Endodermal cell (in vitro differentiated cells): Measurements from ENCODE around the gene TMOD1. TPM values are rescaled to one million over a fixed set of nuclear protein-coding genes. Genes with fewer than 3 reads are reported as not detected.

Experiments
- DNase-seq: peaks from one replicate; pipeline ENCODE4 v3.0.0-alpha.2; 2017
- H3K27ac ChIP-seq: 2 replicates; pipeline ENCODE4 v1.5.1; 2013; ENCODE audit warnings: mild to moderate bottlenecking, low read depth, low read length, moderate library complexity
- H3K27me3 ChIP-seq: 2 replicates; pipeline ENCODE4 v1.6.1; 2013; ENCODE audit warnings: mild to moderate bottlenecking, low read length, moderate library complexity; ENCODE audit not compliant: insufficient read depth, control insufficient read depth, poor library complexity, severe bottlenecking
- H3K36me3 ChIP-seq: 2 replicates; pipeline ENCODE4 v1.7.0; 2013; ENCODE audit warnings: mild to moderate bottlenecking, low read length, moderate library complexity; ENCODE audit not compliant: control insufficient read depth, insufficient read depth
- H3K4me1 ChIP-seq: one replicate; pipeline ENCODE4 v1.7.0; 2013; ENCODE audit warnings: low read length; ENCODE audit not compliant: control insufficient read depth, insufficient read depth
- H3K4me3 ChIP-seq: 2 replicates; pipeline ENCODE4 v1.5.1; 2013; ENCODE audit warnings: mild to moderate bottlenecking, low read length, moderate library complexity
- H3K9ac ChIP-seq: 2 replicates; pipeline ENCODE4 v1.6.1; 2013; ENCODE audit warnings: mild to moderate bottlenecking, low read length, moderate library complexity; ENCODE audit not compliant: poor library complexity, severe bottlenecking; ENCODE audit errors: extremely low read depth
- H3K9me3 ChIP-seq: 2 replicates; pipeline ENCODE4 v1.6.1; 2013; ENCODE audit warnings: mild to moderate bottlenecking, low read length, moderate library complexity; ENCODE audit not compliant: control insufficient read depth
- H3K27ac Mint-ChIP-seq: 2 replicates; pipeline ENCODE4 v1.8.0; 2020; ENCODE audit warnings: mixed read lengths
- H3K27me3 Mint-ChIP-seq: 2 replicates; pipeline ENCODE4 v1.8.0; 2021; ENCODE audit warnings: mild to moderate bottlenecking, mixed read lengths; ENCODE audit not compliant: insufficient read depth
- H3K36me3 Mint-ChIP-seq: 2 replicates; pipeline ENCODE4 v1.8.0; 2020; ENCODE audit warnings: low read depth, mixed read lengths
- H3K4me1 Mint-ChIP-seq: 2 replicates; pipeline ENCODE4 v1.8.0; 2020; ENCODE audit warnings: mixed read lengths
- H3K4me3 Mint-ChIP-seq: 2 replicates; pipeline ENCODE4 v1.8.0; 2020; ENCODE audit warnings: mild to moderate bottlenecking, moderate library complexity, mixed read lengths
- H3K9me3 Mint-ChIP-seq: 2 replicates; pipeline ENCODE4 v1.8.0; 2020; ENCODE audit warnings: mild to moderate bottlenecking, mixed read lengths
- CTCF ChIP-seq: fragments of 200-600 bp; sonication (generic); conservative IDR thresholded peaks from 2 replicates; pipeline ENCODE4 v1.5.0; 2021; ENCODE audit warnings: antibody characterized with exemption, mild to moderate bottlenecking
- WGBS, 2 experiments: methylation state at CpG; one replicate each; pipeline versions ENCODE4 v1.1.5 to v1.1.7; 2013; ENCODE audit warnings: missing lambda C conversion rate in 2 of 2, mixed read lengths in 1 of 2; ENCODE audit not compliant: insufficient coverage in 1 of 2, insufficient read length in 1 of 2; 5-methylcytosine and 5-hydroxymethylcytosine counted together
- total RNA-seq, 2 donors: library from RNA; stranded (reverse); fragmentation: NEBNext Ultra II Directional in 1 of 2; extraction: Animal tissue kit (Norgen Biotek cat#: 25700) in 1 of 2; gene quantifications; 2 replicates in 1 of 2; 3 replicates in 1 of 2; pipeline ENCODE4 v1.2.1, GENCODE V29; 2021

Gene TMOD1
- total RNA-seq, 2 donors from 2014 or later, result 3.6 to 7.1 TPM

- no peak overlapping the region for H3K4me3 ChIP-seq
- H3K27me3 Mint-ChIP-seq, result no peaks in the 10 kb centered on the region
- no peaks in the 10 kb centered on the region for H3K27me3 ChIP-seq
- H3K27ac ChIP-seq, result no peak overlapping the region
- H3K9me3 Mint-ChIP-seq, result no peaks in the 10 kb centered on the region
- no peak for TF ChIP-seq CTCF
- peaks cover 69% of the 10 kb centered on the region for H3K36me3 ChIP-seq
- H3K4me1 ChIP-seq, result no peaks in the 10 kb centered on the region
- no peaks in the 10 kb centered on the region for H3K4me1 Mint-ChIP-seq
- WGBS, 2 experiments, result 67 to 84% methylated on average over 1 of the region's 1 CpG
- H3K4me3 Mint-ChIP-seq, result no peak overlapping the region
- DNase-seq, result no peak
- H3K27ac Mint-ChIP-seq, result no peak overlapping the region
- H3K36me3 Mint-ChIP-seq, result peaks cover 28% of the 10 kb centered on the region
- no peaks in the 10 kb centered on the region for H3K9me3 ChIP-seq
- H3K9ac ChIP-seq, result no peak overlapping the region
Observed at GRCh38 chr9:97480174-97480573, 21.3 kb upstream of the TMOD1 start.

GRCh38 chr9:97480749-97481148 lies 20.7 kb upstream of the TMOD1 start:
- Histone ChIP-seq H3K9me3 (no peaks in the 10 kb centered on the region), H3K36me3 (peaks cover 67% of the 10 kb centered on the region), H3K27me3 (no peaks in the 10 kb centered on the region), H3K4me3 (no peak overlapping the region), H3K27ac (no peak overlapping the region), H3K9ac (no peak overlapping the region), H3K4me1 (no peaks in the 10 kb centered on the region)
- Mint-ChIP-seq H3K4me1 (no peaks in the 10 kb centered on the region), H3K27me3 (no peaks in the 10 kb centered on the region), H3K27ac (no peak overlapping the region), H3K4me3 (no peak overlapping the region), H3K36me3 (peaks cover 27% of the 10 kb centered on the region), H3K9me3 (no peaks in the 10 kb centered on the region)
- WGBS, 2 experiments, result 94 to 100% methylated on average over 1 of the region's 1 CpG
- TF ChIP-seq CTCF, result no peak
- no peak for DNase-seq

- TF ChIP-seq CTCF, result no peak
- WGBS, 2 experiments, result 92 to 100% methylated on average over 1 of the region's 1 CpG
- Histone ChIP-seq H3K27ac (no peak overlapping the region), H3K9ac (no peak overlapping the region), H3K27me3 (no peaks in the 10 kb centered on the region), H3K4me3 (no peak overlapping the region), H3K9me3 (peaks cover 17% of the 10 kb centered on the region), H3K36me3 (peaks cover 69% of the 10 kb centered on the region), H3K4me1 (no peaks in the 10 kb centered on the region)
- peaks cover 8% of the 10 kb centered on the region for H3K9me3 Mint-ChIP-seq
- H3K27me3 Mint-ChIP-seq, result no peaks in the 10 kb centered on the region
- DNase-seq, result no peak
- H3K27ac Mint-ChIP-seq, result no peak overlapping the region
- H3K36me3 Mint-ChIP-seq, result peaks cover 37% of the 10 kb centered on the region
- no peak overlapping the region for H3K4me3 Mint-ChIP-seq
- no peaks in the 10 kb centered on the region for H3K4me1 Mint-ChIP-seq
Observed at GRCh38 chr9:97484134-97484533, 17.3 kb upstream of the TMOD1 start.
